Mucosa of descending colon (tissue), 3 donors: ENCODE data around the gene JAK1. TPM values are rescaled to one million over a fixed set of nuclear protein-coding genes. Genes with fewer than 3 reads are reported as not detected.

Experiments used
- ATAC-seq: fragments of 200-7000 bp; cut with Tn5 transposase; one replicate; pipeline ENCODE4 v1.9.1; 2020; ENCODE audit warnings: mild to moderate bottlenecking, moderate library complexity
- DNase-seq, 3 donors: peaks; one replicate each; pipeline ENCODE4 v3.0.0-alpha.2; 2020
- H3K36me3 ChIP-seq: fragments of 200-600 bp; one replicate; pipeline ENCODE4 v1.8.0; 2021; ENCODE audit warnings: low read depth, mild to moderate bottlenecking
- H3K4me1 ChIP-seq: fragments of 200-600 bp; one replicate; pipeline ENCODE4 v1.8.0; 2021; ENCODE audit warnings: low read depth, mild to moderate bottlenecking
- H3K4me3 ChIP-seq: fragments of 200-600 bp; one replicate; pipeline ENCODE4 v1.8.0; 2021; ENCODE audit warnings: mild to moderate bottlenecking
- H3K9me3 ChIP-seq: fragments of 200-600 bp; one replicate; pipeline ENCODE4 v1.8.0; 2021; ENCODE audit warnings: mild to moderate bottlenecking
- intact Hi-C, 2 donors: fragments of 100-400 bp; cut with DNase I in 1 of 2; cut with micrococcal nuclease in 1 of 2; formaldehyde crosslinking; loops; one replicate each; pipeline versions ENCODE4 v1.11.0 to v1.11.1; 2022; cut with DNase I, micrococcal nuclease
- total RNA-seq, 3 donors: library from RNA; stranded (reverse); fragmentation: NEBNext Ultra II Directional in 2 of 3; extraction: Animal tissue kit (Norgen Biotek cat#: 25700) in 2 of 3; gene quantifications; one replicate each; pipeline versions ENCODE4 v1.2.1 to v1.2.4, GENCODE V29; 2021 to 2023
- TF ChIP-seq, protein P1 (sequence below): fragments of 200-600 bp; IDR thresholded peaks from one replicate; pipeline ENCODE4 v1.8.0; 2022; ENCODE audit warnings: antibody characterized with exemption, mild to moderate bottlenecking
- donor health status: DM: no; HTN: no; CAD: no; lungs with moderate emphysema.
- donor health status: DM: no; HTN: no; CAD: no.
- donor health status: DM: no; HTN: yes; CAD: no.

JAK1 gene
- total RNA-seq, 3 donors from 2014 or later: 97.1 to 132 (median 103) TPM

DNA sequence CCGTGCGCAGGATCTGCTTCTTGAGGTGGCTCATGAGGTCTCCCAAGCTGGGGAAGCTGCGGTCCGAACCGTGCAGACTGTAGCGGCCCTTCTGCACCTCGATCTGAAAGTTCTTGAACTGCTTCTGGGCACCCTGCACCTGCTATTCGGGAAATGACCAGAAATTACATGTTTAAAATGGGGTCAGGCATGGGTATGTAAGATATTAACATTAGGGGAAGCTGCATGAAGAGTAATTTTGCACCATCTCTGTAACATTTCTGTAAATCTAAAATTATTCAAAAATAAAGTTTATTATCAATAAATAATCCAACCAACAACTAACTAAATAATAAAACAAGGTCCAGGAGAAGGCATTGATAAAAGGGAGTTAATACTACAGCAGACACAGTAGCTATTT is 110.8 kb downstream of the JAK1 start:
- DNase-seq (no peak), ATAC-seq (no peak)
- Histone ChIP-seq H3K4me1 (no peaks in the 10 kb centered on the region), H3K4me3 (no peak overlapping the region), H3K9me3 (no peaks in the 10 kb centered on the region), H3K36me3 (no peaks in the 10 kb centered on the region)
- TF ChIP-seq, protein P1, sequence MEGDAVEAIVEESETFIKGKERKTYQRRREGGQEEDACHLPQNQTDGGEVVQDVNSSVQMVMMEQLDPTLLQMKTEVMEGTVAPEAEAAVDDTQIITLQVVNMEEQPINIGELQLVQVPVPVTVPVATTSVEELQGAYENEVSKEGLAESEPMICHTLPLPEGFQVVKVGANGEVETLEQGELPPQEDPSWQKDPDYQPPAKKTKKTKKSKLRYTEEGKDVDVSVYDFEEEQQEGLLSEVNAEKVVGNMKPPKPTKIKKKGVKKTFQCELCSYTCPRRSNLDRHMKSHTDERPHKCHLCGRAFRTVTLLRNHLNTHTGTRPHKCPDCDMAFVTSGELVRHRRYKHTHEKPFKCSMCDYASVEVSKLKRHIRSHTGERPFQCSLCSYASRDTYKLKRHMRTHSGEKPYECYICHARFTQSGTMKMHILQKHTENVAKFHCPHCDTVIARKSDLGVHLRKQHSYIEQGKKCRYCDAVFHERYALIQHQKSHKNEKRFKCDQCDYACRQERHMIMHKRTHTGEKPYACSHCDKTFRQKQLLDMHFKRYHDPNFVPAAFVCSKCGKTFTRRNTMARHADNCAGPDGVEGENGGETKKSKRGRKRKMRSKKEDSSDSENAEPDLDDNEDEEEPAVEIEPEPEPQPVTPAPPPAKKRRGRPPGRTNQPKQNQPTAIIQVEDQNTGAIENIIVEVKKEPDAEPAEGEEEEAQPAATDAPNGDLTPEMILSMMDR: no peak
- intact Hi-C loops: no loop called here

DNA sequence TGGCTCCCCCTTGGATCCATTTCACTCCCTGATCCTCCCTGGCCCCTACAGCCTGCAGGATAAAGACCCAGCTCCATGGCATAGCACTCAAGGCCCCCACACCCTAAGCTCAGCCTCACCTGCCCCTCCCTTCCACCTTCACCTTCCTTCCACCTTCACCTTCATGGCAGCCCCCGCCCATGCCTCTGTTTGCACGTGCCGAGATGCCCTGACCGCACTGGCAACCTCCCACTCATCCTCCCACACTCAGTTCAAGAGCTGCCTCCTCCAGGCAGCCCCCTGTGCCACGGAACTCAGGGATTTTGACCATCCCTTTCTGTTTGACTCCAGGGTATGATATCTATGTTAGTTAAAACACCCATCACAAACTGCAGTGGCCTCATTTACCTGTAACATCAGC is 111.7 kb downstream of the JAK1 start:
- Histone ChIP-seq H3K4me1 (no peaks in the 10 kb centered on the region), H3K36me3 (no peaks in the 10 kb centered on the region), H3K9me3 (no peaks in the 10 kb centered on the region), H3K4me3 (no peak overlapping the region)
- intact Hi-C loops: no loop called here
- TF ChIP-seq, protein P1: no peak
- DNase-seq: no peak
- no peak for ATAC-seq

DNA sequence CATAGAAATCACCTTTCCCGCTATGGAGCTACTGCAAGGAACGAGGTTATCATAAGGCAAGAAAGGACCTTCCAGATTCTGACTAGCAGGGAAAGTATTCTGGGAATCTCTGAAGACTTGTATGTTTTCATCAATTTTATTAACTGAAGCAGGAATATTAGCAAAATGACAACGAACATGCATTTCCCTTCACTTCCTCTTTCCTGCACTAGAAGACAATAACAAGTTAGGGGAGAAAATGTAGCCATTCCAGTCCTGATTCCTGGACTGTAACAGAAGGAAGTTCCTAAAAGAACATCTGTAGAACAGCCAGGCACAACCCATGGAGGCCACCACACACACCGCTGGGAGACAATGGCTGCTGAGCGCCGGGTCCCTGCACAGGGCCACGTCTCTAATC is 114.7 kb downstream of the JAK1 start:
- H3K4me1 ChIP-seq: no peaks in the 10 kb centered on the region
- H3K36me3 ChIP-seq: no peaks in the 10 kb centered on the region
- DNase-seq: no peak
- no peak for ATAC-seq
- H3K9me3 ChIP-seq: no peaks in the 10 kb centered on the region
- intact Hi-C loops: no loop called here
- TF ChIP-seq, protein P1: no peak
- H3K4me3 ChIP-seq: no peak overlapping the region

DNA sequence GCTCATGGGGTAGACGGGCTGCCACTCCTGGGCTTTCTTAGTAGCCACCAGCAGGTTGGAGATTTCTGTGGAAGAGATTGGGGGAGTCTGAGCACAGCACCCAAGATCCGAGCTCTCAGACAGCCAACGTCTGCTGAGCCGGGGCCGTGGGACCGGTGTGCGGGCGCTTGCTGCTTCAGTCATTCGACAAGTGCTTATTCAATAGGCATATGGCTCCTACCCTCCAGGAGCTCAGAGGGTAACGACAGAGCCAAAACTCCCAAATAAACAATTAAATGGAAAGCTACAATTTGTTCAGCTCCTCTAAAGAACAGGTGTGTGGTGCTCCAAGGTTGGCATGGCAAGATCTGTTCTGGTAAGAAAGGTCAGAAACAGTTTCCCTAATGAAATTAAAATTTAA is 115.5 kb downstream of the JAK1 start:
- DNase-seq (no peak), ATAC-seq (no peak)
- TF ChIP-seq, protein P1: no peak
- intact Hi-C loops: no loop called here
- Histone ChIP-seq H3K9me3 (no peaks in the 10 kb centered on the region), H3K4me1 (no peaks in the 10 kb centered on the region), H3K4me3 (no peak overlapping the region), H3K36me3 (no peaks in the 10 kb centered on the region)

DNA sequence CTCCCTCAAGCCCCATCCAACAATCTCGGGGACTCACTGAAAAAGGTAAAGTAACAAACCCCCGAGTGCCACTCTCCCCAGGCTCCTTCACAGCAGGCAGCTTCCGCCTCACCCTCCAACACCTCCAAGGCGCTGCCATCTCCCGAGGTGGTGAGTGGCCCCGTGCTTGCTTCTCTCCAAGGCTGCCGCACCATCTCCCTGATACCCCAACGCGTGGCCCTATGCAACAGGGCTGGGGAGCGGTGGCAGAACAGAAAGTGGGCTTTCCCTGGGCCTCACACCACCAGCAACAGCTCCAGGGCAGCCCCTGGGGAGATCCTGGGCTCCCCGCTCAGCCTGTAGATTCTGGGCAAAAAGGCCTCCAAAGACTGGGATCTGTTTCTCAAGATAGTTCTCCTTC is 116.4 kb downstream of the JAK1 start:
- H3K9me3 ChIP-seq: no peaks in the 10 kb centered on the region

DNA sequence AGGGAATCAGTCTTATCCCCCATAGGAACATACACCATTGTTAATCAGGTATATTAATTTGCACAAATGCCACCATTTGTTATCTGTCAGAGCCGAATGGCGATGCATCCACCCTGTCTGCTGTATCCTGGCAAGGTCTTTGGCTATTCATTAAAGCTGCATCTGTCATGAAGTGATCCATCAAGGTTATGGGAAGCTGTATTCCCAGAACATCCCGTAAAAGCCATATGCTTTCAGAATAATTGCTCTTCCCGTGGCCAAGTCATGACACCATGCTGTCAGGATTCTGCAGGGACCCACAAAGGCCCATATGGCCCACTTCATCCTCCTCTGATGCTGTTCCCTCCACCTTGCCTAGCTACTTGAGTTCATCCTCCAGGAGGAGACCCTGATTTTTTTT is 117.5 kb downstream of the JAK1 start:
- Histone ChIP-seq H3K36me3 (no peaks in the 10 kb centered on the region), H3K9me3 (no peaks in the 10 kb centered on the region), H3K4me1 (no peaks in the 10 kb centered on the region), H3K4me3 (no peak overlapping the region)
- ATAC-seq (no peak), DNase-seq (no peak)
- TF ChIP-seq, protein P1: no peak
- intact Hi-C loops: no loop called here

More for the DNA sequence above, 116.4 kb downstream of the JAK1 start:
- H3K4me3 ChIP-seq: no peak overlapping the region
- no peak for DNase-seq
- H3K4me1 ChIP-seq: no peaks in the 10 kb centered on the region
- TF ChIP-seq, protein P1: no peak
- no peak for ATAC-seq
- H3K36me3 ChIP-seq: no peaks in the 10 kb centered on the region
- intact Hi-C loops: no loop called here
